Measurements from ENCODE around the gene TMEM271.

The TMEM271 gene

DNA sequence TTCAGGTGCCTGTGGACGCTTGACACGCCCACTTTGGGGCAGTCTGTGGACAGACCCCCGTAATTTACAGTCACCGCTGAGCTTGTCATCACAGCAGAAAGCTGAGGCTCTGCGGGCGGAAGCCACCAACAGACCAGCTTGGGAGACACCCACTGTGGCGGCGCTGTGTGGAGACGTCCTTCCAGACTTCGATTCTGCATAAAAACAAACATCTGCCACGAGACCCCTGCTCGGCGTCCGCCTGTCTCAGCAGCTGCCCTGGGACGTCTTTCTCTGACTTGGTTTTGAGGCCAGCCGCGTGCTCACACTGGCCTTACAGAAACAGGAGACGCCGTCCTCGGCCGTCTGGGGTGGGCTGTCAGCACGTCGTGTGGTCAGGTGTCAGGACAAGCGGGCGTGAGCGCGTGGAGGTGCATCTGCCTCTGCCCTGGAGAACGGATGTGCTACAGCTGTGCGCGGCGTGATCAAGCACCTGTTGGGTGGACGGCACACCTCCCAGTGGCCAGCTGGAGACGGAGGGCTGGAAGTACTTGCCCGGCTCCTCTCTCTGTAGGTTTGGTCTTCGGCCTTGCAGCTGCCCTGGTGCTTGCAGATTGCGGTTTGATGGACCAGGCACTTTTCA, 39.6 kb downstream of the TMEM271 start:
- TF ChIP-seq CTCF (IDR thresholded peaks at IDR 0.05; ENCODE audit: low read depth, low read length, missing control alignments), result no peak
- in situ Hi-C loops (cut with HindIII; ENCODE audit: low sequenced_read_pairs), result no loop called here
- DNase-seq (ENCODE audit: low read depth), result no peak
- H3K4me3 ChIP-seq (ENCODE audit: low read depth, low read length), result no peak overlapping the region

GRCh38 chr4:535924-536281, 40.2 kb downstream of the TMEM271 start:
- DNase-seq (ENCODE audit: low read depth), result no peak
- in situ Hi-C loops (cut with HindIII; ENCODE audit: low sequenced_read_pairs), result no loop called here
- no peak overlapping the region for H3K4me3 ChIP-seq (ENCODE audit: low read depth, low read length)
- TF ChIP-seq CTCF (IDR thresholded peaks at IDR 0.05; ENCODE audit: low read depth, low read length, missing control alignments), result no peak

DNA sequence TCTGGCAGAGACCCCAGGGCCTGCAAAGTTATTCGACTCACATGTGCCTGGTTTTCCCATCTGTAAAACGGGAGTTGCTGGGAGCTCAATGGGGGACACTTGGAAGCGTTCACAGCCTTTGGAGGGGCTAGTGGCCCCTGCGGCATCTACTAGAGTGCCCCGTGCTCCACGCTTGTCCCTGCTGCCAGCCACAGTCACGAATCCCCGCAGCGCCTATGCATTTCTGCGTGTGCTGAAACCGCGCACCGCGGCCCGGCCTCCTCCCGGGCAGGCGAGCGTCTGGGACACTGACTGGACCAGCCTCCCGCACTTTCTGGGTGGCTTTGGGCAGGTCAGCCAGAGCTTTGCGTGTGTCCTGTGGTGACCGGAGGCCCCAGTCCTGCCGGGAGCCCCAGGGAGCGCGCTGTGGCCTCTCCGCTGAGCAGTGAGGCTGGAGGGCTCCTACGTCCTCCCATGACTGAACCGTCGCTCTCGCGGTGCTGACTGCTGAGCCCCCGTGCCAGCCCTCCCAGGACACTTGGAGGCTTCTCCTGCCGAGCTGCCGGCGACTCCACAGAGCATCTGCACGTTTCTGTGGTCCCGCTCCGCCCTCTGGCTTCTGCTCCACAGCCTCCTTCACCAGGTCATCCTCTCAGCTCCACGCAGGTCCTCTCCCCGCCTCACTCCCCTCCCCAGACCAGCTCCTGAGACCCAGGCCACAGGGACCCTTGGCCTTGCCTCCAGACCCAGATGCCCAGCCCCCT, 40.7 kb downstream of the TMEM271 start:
- no peak for DNase-seq (ENCODE audit: low read depth)
- in situ Hi-C loops (cut with HindIII; ENCODE audit: low sequenced_read_pairs), result no loop called here
- no peak for TF ChIP-seq CTCF (IDR thresholded peaks at IDR 0.05; ENCODE audit: low read depth, low read length, missing control alignments)
- H3K4me3 ChIP-seq (ENCODE audit: low read depth, low read length), result no peak overlapping the region

- H3K4me3 ChIP-seq (ENCODE audit: low read depth, low read length), result no peak overlapping the region
- DNase-seq (ENCODE audit: low read depth), result no peak
- in situ Hi-C loops (cut with HindIII; ENCODE audit: low sequenced_read_pairs), result no loop called here
- TF ChIP-seq CTCF (IDR thresholded peaks at IDR 0.05; ENCODE audit: low read depth, low read length, missing control alignments), result no peak
Observed at GRCh38 chr4:534576-535151, 41.4 kb downstream of the TMEM271 start.

GRCh38 chr4:534101-534575, 42.0 kb downstream of the TMEM271 start:
- no peak overlapping the region for H3K4me3 ChIP-seq (ENCODE audit: low read depth, low read length)
- no peak for DNase-seq (ENCODE audit: low read depth)
- in situ Hi-C loops (cut with HindIII; ENCODE audit: low sequenced_read_pairs), result no loop called here
- no peak for TF ChIP-seq CTCF (IDR thresholded peaks at IDR 0.05; ENCODE audit: low read depth, low read length, missing control alignments)

- in situ Hi-C loops (cut with HindIII; ENCODE audit: low sequenced_read_pairs), result no loop called here
Observed at GRCh38 chr4:533318-534100, 42.6 kb downstream of the TMEM271 start.

More at GRCh38 chr4:533318-534100, 42.6 kb downstream of the TMEM271 start:
- DNase-seq (ENCODE audit: low read depth), result no peak
- TF ChIP-seq CTCF (IDR thresholded peaks at IDR 0.05; ENCODE audit: low read depth, low read length, missing control alignments), result no peak
- no peak overlapping the region for H3K4me3 ChIP-seq (ENCODE audit: low read depth, low read length)

Data from astrocyte of the cerebellum (primary cell).